Raji (cell line): ENCODE results near the gene MYO3B.

Experiments
- POLR2A ChIP-seq: IDR thresholded peaks from 2 replicates; pipeline ENCODE4 v1.6.1; 2011; ENCODE audit warnings: low read depth, low read length, control low read depth; ENCODE audit not compliant: insufficient read depth

Gene MYO3B

GRCh38 chr2:170533156-170533555 is 355.2 kb downstream of the MYO3B start:
- no peak for TF ChIP-seq POLR2A

- TF ChIP-seq POLR2A = no peak
Observed at GRCh38 chr2:170535552-170535951, 357.6 kb downstream of the MYO3B start.

- no peak for TF ChIP-seq POLR2A
Observed at GRCh38 chr2:170544817-170545216, 366.9 kb downstream of the MYO3B start.

GRCh38 chr2:170548304-170548703 is 370.4 kb downstream of the MYO3B start:
- no peak for TF ChIP-seq POLR2A

- TF ChIP-seq POLR2A = no peak
Observed at GRCh38 chr2:170550501-170550900, 372.6 kb downstream of the MYO3B start.

GRCh38 chr2:170553748-170554147 is 375.8 kb downstream of the MYO3B start:
- no peak for TF ChIP-seq POLR2A

- no peak for TF ChIP-seq POLR2A
Observed at GRCh38 chr2:170554278-170554955, 376.5 kb downstream of the MYO3B start.

- TF ChIP-seq POLR2A = no peak
Observed at GRCh38 chr2:170562928-170563327, 385.0 kb downstream of the MYO3B start.

- TF ChIP-seq POLR2A = no peak
Observed at GRCh38 chr2:170563401-170563800, 385.5 kb downstream of the MYO3B start.

GRCh38 chr2:170566138-170566537 is 388.2 kb downstream of the MYO3B start:
- TF ChIP-seq POLR2A = no peak

- no peak for TF ChIP-seq POLR2A
Observed at GRCh38 chr2:170567429-170567828, 389.5 kb downstream of the MYO3B start.

- no peak for TF ChIP-seq POLR2A
Observed at GRCh38 chr2:170568511-170568910, 390.6 kb downstream of the MYO3B start.

GRCh38 chr2:170571612-170572011 is 393.7 kb downstream of the MYO3B start:
- no peak for TF ChIP-seq POLR2A

- no peak for TF ChIP-seq POLR2A
Observed at GRCh38 chr2:170573671-170574070, 395.7 kb downstream of the MYO3B start.

GRCh38 chr2:170576296-170576695 is 398.3 kb downstream of the MYO3B start:
- TF ChIP-seq POLR2A = no peak

GRCh38 chr2:170577356-170577755 is 399.4 kb downstream of the MYO3B start:
- TF ChIP-seq POLR2A = no peak

- TF ChIP-seq POLR2A = no peak
Observed at GRCh38 chr2:170578606-170579005, 400.7 kb downstream of the MYO3B start.
